GM18873 (cell line): ENCODE measurements around the gene NUMA1.

ENCODE experiments used
- ATAC-seq: cut with Tn5 transposase; IDR thresholded peaks from one replicate; pipeline ENCODE4 v1.9.1; 2021; ENCODE audit warnings: mild to moderate bottlenecking, moderate library complexity, moderate number of reproducible peaks; ENCODE audit not compliant: unreplicated experiment, low FRiP score

Gene NUMA1

DNA sequence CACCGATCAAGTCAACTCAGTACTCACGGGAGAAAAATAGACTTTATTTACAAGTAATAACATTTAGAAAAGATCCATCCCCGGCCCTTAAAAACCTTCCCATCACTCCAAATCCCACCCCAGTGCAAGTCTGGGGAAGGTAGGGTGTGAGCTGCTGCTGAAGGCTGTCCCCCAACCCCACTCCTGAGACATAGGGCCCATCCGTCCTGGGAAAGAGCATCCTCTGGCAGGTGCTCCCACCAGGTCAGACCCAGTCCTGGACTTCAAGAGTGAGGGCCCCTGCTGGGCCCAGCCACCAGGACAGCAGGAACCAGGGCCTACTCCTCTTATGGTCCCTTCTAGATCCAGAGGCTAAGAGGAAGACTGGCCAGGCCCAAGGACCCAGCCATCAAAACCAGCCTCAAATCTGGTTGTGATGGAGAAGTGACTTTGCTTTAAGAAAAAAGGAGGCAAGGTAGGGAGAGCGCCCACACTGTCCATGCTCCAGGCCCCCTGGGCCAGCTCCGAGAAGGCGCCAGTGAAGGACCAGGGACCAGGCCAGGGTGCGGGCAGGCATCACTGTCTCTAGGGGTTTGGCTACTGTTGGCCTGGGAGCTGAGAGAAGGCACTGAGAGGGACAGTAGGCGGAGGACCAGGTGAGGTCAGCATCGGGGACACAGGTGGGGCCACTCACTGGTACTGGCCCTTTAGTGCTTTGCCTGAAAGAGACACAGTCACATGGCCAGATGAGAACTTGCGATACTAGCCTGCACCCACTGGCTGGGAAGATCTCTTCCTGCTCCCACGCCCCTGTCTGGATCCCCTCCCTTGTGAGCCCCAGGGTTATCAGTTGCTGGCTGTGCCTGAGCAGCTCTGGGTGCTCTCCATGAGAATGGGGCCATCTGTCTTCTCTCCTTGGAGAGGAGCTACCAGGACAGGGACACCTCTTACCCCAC lies 77.2 kb downstream of the NUMA1 start:
- ATAC-seq: no peak

GRCh38 chr11:72001834-72002591 lies 78.3 kb downstream of the NUMA1 start:
- no peak for ATAC-seq

DNA sequence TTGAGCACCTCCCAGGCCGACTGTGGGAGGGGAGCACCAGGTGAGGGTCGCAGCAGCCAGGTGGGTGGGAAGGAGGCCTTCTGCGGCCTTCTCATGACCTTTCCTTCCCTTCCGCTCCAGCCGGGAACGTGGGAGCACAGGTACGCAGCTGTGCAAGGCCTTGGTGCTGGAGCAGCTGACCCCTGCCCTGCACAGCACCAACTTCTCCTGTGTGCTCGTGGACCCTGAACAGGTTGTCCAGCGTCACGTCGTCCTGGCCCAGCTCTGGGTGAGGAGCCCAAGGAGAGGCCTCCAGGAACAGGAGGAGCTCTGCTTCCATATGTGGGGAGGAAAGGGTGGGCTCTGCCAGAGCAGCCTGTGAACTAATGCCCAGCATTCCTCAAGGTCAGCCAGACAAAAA lies 79.1 kb downstream of the NUMA1 start:
- ATAC-seq: no peak

- no peak for ATAC-seq
Observed at GRCh38 chr11:72000202-72000867, 80.0 kb downstream of the NUMA1 start.

- no peak for ATAC-seq
Observed at GRCh38 chr11:71999798-72000197, 80.5 kb downstream of the NUMA1 start.

GRCh38 chr11:71999362-71999761 lies 81.0 kb downstream of the NUMA1 start:
- ATAC-seq: no peak

DNA sequence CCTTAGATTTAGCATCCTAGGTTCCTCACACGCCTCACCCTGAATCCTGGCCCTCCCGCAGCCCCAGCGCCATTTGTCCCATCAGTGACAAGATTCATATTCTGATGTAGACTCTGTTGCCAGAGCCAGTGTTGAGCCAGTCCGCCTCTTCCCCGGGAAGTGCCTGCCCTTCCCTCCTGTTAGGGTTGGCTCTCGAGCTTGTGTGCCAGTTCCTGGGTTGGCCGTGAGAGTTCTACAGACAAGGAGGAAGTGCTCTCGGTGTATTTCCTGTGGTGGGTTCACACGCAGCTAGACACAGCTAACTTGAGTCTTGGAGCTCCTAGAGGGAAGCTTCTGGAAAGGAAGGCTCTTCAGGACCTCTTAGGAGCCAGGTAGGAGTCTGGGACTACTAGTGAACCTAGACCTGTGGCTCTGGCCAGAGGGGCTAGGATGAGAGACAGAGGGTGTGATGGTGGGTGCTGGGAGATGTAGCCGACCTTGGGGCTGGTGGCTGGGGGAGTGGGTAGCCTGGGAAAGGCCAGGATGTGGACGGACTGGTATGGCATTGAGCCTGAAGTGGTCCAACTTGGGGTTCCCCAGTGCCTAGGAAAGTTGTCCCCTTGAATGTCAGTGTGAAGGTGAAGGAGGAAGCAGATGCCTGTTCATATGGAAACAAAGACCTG lies 81.6 kb downstream of the NUMA1 start, which contains the start of gene IL18BP:
TSS of gene IL18BP (plus strand) at position 261 of the 662 bp plus-strand sequence. CDS start 1,076 bp downstream, outside the sequence.
- ATAC-seq: no peak

DNA sequence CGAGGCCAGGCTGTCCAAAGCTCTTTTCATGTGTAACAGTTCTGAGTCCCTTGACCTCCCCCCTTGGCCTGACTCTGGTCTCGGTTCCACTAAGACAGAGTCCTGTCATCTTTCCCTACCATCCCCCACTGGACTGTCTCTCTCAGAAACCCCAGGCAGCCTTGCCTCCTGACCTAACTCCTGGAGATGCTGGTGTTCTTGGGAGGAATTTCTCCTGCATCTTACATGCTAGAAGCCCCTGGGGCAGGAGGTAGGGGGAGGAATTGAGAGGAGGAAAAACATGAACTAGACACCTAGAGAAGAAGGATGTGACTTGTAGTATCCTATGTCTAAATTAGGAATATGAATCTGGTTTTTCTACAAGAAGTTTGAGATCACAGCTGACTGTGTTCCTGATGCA lies 82.3 kb downstream of the NUMA1 start:
- ATAC-seq: no peak

- ATAC-seq: no peak
Observed at GRCh38 chr11:71997594-71997993, 82.7 kb downstream of the NUMA1 start.

DNA sequence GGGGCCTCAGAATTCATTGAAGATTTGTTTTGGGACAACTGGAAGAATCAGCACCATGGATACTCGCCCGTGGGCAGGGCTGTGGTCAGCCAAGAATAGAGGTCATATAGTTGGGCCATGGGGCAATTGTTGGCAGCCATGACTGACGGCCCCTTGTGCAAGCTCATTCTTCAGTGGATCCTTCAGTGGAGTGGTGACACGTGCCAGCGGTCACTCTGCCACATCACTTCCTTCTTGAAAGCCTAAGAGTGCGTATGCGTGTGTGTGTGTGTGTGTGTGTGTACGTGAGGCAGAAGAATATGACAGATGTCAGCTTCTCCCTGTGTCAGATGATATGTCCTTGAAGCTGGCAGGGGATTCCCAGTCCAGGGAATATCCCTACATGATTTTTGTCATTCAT lies 83.4 kb downstream of the NUMA1 start:
- ATAC-seq: no peak

DNA sequence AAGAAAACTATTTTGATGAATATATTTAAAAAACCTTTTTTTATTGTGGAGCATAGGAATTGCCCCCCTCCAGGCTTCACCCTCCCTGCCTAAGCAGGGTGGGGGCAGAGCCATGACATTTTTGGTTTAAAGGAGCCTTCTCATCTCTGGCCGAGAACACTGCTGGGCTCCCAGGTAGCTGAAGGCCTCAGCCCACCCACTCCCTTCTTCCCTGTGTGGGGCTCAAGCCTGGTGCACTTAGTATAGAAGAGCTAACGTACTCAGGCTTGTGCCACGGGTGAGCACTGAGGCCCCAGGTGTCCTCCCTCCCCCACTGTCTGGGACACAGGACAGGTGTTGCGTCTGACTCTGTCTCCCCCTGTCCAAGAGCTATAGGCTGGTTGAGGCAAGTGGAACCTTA lies 83.8 kb downstream of the NUMA1 start:
- ATAC-seq: no peak

- no peak for ATAC-seq
Observed at GRCh38 chr11:71995726-71996291, 84.5 kb downstream of the NUMA1 start.

GRCh38 chr11:71994786-71995185 lies 85.6 kb downstream of the NUMA1 start:
- ATAC-seq: no peak

GRCh38 chr11:71992136-71992730 lies 88.1 kb downstream of the NUMA1 start:
- ATAC-seq: no peak

GRCh38 chr11:71991494-71991893 lies 88.8 kb downstream of the NUMA1 start:
- peak; percentile 62 for ATAC-seq

DNA sequence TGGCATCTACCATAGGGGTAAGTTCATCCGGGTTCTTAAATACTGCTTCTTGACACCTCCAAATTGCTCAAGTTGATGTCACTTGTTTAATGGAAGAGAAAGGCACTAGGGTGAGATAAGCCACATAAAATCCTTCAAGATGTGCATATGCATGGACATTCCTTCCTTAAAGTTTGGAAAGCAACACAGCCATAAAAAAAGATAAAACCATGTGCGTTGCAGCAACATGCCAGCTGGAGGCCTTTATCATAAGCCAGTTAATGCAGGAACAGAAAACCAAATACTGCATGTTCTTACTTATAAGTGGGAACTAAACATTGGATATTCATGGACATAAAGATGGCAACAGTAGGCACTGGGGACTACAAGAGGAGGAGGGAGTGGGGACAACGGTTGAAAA lies 89.6 kb downstream of the NUMA1 start:
- no peak for ATAC-seq

- ATAC-seq: no peak
Observed at GRCh38 chr11:71988050-71988449, 92.3 kb downstream of the NUMA1 start.

DNA sequence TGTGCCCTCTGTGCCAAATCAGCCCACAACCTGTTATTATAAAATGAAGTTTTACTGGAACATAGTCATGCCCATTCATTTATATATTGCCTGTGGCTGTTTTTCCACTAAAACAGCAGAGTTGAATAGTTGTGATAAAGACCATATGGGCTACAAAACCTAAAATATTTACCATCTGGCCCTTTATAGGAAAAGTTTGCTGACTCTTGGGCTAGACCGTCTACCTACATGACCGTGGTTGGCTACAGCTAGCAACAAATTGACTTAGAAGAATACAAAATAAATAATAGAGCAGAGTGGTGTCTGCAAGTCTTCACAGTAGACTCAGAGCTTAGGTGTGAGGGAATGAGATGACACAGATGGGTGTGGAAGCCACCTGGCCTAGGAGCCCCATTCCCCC lies 92.8 kb downstream of the NUMA1 start:
- no peak for ATAC-seq

GRCh38 chr11:71986131-71986530 lies 94.2 kb downstream of the NUMA1 start:
- ATAC-seq: no peak

- ATAC-seq: no peak
Observed at GRCh38 chr11:71979602-71980001, 100.7 kb downstream of the NUMA1 start.
